ENCODE data around the gene RASSF8. TPM values are rescaled to one million over a fixed set of nuclear protein-coding genes. Genes with fewer than 3 reads are reported as not detected.

RASSF8 gene
- total RNA-seq, 1 donor from 2014 or later, result 4.3 TPM

- no peak for ATAC-seq
Measured at GRCh38 chr12:25962932-25963525, 4.5 kb downstream of the RASSF8 start.

DNA sequence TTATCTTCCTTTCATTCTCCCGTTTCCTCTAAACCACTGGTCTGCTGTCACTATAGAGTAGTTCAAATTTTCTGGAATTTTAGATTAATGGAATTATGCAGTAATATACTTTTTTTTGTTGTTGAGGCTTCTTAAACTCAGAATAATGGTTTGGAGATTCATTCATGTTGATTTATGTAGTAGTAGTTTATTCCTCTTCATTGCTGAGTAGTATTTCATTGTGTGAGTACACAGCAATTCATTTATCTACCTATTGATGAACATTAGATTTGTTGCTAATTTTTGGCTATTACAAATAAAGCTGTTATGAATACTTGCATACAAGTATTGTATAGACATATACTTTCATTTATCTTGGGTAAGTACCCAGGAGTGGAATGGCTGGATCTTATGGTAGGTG, 7.2 kb downstream of the RASSF8 start:
- no peak for ATAC-seq

- no peak for ATAC-seq
Measured at GRCh38 chr12:25970082-25970481, 11.6 kb downstream of the RASSF8 start.

- no peak for ATAC-seq
Measured at GRCh38 chr12:25970916-25971653, 12.6 kb downstream of the RASSF8 start.

DNA sequence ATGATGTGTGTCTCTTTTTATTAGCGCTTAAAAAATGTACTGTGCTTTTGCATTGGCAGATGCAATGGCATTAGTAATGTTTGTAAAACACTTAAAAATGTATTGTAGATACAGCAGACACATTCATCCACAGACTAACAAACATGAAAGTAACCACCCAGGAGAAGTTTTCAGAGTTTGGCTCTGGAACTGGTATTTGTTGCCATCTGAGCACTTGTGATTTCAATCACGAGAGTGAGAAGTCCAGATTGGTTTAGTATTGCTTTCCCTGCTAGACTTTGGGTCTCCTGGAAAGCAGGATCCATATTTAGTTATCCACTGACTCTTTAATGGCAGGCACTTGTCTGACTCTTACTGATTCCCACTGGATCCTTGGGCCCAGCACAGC, 13.2 kb downstream of the RASSF8 start:
- ATAC-seq, result no peak

DNA sequence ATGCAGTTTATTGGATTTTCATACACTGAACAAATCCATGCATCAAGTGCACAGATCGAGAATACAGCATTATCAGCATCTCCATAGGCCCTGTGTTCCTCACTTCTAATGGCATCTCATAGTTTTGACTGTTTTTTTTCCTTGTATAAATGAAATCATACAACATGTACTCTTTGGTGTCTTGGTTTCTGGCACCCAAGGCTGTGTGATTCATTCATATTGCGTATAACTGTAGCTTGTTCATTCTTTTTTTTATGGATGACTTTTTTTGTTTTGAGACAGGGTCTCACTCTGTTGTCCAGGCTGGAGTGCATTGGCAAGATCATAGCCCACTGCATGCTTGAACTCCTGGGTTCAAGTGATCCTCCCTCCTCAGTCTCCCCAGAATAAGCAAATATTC, 14.3 kb downstream of the RASSF8 start:
- no peak for ATAC-seq

GRCh38 chr12:25975179-25975578, 16.7 kb downstream of the RASSF8 start:
- no peak for ATAC-seq

- ATAC-seq, result no peak
Measured at GRCh38 chr12:25975682-25976081, 17.2 kb downstream of the RASSF8 start.

DNA sequence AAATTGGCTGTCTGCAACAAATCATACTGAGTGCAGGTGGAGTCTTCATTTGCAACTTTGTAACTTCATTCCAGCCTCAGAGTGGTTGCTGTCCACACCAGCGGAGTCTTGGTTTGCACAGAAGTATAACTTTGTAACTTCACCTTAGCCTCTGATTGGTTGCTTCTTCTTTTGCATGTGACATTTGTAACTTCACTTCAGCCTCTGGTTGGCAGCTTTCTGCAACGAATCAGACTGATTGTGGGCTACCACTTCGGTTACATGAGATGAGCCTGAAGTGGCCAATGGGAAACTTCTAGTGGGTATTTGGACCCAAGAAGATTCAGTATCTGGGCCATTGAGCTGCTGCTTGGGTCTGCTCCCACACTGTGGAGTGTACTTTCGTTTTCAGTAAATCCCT, 17.8 kb downstream of the RASSF8 start:
- no peak for ATAC-seq

GRCh38 chr12:25977047-25977446, 18.6 kb downstream of the RASSF8 start:
- no peak for ATAC-seq

GRCh38 chr12:25979059-25979458, 20.6 kb downstream of the RASSF8 start:
- ATAC-seq, result no peak

GRCh38 chr12:25979563-25979962, 21.1 kb downstream of the RASSF8 start:
- ATAC-seq, result no peak

DNA sequence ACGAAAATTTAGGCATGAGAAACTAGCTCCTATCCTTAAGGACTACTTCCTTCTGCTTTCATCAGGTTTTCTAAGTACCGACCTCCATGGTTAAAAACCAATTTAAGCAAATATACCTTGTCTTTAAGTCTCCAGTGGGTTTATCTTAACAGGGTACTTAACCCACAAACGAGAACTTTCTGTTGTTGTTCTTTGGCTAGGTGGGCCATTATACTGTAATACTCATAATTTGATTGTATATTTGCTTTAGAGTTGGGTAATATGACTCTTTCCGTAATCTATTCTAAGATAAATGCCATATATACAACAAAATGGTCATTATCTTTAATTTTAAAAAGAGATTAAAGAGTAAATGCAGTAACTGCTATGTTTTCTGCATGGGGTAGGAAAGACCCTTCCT, 21.6 kb downstream of the RASSF8 start:
- no peak for ATAC-seq

- no peak for ATAC-seq
Measured at GRCh38 chr12:25981597-25981996, 23.1 kb downstream of the RASSF8 start.

DNA sequence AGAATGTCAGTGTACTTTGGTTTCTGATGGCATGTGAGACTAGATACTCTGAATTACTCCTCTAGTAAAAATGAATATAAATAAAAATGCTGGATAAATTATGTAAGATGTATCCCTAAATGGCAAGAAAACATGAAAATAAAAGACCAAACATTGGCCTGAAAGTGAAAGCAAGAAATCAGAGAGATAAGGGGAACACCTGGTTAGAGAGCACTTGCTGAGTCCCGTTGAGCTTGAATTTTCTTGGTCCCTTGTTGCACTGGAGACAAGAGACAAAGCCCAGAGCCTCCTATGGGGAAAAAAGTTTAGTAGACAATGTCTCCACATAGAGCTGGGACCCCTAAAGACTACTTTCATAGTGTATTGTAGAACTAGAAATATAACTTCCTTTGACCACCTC, 23.9 kb downstream of the RASSF8 start:
- ATAC-seq, result no peak

DNA sequence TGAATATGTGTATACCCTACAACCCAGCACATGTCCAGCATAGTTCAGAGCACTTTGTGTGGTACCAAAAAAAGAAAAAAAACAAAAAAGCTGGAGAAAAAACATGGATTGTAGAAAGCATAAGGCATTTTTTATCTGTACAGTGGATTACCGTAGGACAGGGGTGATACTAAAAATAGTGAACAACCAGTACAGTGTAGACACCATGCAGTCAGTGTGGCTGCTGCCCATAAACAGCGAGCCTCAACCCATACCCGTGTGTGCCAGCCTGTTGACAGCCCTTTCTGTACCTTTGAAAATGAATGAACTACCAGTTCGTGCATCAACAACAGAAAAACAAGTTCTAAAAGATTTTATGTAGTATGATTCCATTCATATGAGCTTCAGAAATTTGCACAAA, 25.1 kb downstream of the RASSF8 start:
- ATAC-seq, result no peak

GRCh38 chr12:25984759-25985158, 26.3 kb downstream of the RASSF8 start:
- no peak for ATAC-seq

DNA sequence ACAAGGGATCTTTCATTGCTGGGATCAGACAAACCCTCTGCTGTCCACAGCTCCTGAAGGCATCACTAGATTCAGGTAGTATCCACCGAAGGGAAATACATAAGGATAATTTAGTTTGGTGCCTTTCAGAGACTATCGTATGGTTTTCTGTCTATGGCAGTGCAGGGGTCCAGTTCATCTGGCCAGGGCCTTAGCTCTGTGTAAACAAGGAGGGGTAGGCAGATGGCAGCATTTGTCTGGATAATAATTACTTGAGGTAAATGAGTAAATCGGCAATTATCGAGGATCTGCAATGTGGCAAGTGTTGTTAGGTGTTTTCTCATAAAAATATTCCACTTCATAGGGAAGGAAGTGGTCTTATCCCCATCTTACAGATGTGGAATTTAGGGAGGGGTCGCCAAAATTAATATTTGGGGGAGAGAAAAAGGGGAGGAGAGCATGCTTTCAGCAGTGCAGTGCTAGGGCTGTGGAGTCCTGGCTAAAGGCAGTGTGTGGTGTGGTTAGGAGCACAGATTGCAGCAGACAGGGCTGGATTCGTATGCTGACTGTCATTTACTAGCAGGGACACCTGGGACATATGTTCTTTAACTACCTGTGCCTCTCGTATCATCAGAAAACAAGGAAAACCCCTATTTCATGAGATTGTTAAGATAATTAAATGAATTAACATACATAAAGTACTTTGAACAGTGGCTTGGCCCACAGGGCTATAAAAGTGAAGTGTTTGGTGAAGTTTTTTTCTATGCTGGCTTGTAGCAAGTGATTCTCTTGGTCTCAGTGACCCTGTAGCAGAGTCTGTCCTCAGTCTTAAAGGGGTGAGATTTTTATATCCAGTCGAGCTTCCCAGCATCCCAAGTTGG, 27.1 kb downstream of the RASSF8 start:
- ATAC-seq, result no peak

DNA sequence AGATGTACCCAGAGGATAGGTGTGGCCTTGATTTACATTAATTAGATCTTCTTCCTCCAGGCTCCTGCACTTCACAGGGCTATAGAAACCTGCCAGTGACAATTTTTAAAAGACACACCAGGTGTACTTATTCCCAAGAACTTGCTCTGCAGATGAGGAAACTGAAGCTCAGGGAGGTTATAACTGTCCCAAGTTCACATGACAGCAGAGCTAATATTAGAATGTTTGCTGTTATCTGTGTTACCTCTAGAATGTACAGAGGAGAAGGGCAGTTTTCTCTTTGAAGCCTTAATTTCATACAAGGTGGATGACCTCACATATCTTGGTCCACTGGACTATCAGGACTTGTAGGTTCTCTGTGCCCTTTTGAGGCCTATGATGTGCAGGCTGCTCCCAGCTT, 27.7 kb downstream of the RASSF8 start:
- no peak for ATAC-seq

DNA sequence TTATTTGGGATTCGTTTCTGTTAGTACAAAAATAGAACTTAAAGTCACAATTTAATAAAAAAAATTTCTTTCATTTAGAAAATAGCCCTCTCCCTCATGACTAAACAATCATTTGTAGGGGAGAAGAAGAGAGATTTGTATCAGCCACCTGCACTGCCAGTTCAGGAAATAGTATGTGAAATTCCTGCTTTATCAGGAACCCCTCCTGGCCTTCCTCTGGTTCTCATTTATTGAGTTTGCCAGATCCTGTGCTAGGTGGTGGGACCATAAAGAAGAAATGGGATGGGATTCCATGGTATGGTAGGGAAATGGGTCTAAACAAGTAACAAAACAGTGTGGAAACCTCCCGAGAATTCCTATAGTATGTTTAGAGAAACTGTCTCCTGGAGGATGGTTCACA, 30.0 kb downstream of the RASSF8 start:
- no peak for ATAC-seq

DNA sequence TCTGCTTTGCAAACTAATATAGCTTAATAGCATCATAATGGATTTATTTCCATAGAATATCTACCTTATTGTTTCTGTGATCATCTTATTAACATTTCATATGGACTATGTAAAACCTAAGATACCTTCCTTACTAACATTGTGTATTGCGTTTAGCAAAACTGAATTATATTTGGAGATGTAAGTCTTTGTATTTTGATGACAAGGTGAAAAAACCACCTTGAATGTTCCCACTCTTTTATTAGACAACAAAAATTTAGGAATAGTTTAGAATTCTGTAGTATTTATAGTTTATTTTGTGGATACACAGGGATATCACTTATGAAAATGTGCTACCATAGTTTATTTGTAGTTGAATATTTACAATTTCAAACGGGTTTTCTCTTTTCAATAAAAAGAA, 32.0 kb downstream of the RASSF8 start:
- no peak for ATAC-seq

DNA sequence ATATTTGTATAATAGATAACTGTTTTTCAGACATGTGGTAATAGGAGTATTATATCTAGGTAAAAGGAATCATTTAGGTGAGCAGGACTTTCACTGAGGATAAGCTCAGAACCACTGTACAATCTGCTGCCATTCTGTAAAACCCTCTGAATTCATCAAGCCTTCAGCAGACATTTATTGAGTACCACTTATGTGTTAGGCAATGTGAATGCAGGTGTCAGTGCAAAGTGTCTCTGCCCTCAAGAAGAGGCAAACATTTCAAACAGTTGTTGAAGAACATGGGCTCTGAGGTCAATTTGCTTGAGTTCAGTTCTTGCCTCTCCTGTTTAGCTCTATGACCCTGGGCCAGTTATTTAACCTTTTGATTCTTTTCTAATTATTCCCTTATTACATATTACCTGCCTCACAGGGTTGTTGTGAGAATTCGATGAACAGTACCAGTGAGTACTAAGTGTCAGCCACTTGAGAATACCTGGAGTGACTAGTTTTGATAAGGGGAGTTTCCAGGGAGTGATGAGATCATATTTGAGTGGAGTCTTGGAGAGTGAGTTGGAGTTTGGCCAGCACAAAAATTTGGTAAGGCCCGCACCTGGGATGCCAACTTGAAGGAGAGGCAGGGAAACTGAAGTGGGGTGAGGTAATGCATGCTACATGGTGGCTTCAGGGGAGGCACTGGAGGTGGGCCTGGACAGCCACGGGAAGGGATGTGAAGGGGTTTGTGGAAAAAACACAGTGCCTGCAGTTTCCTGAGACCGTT, 33.7 kb downstream of the RASSF8 start:
- no peak for ATAC-seq
